K562 (cell line): ENCODE data around the gene C16orf74. TPM values are rescaled to one million over a fixed set of nuclear protein-coding genes. Genes with fewer than 3 reads are reported as not detected.

Source experiments
- ATAC-seq: fragments of 200-7000 bp; cut with Tn5 transposase; 3 replicates; pipeline ENCODE4 v1.9.1; 2020; ENCODE audit warnings: moderate library complexity
- BruUV-seq: library from RNA; stranded (reverse); fragments of 400-500 nt; replicated peaks from 2 replicates; lab custom pipeline; 2021; lab: Mats Ljungman, UMichigan
- CTCF ChIA-PET: fragments of 300-600 bp; formaldehyde crosslinking; extraction: SDS; loops from one replicate; lab custom pipeline; 2021; ENCODE audit warnings: low intra/inter-chr PET ratio; lab: Yijun Ruan, JAX
- POLR2A ChIA-PET: fragments of 300-600, 350-650 bp; sonication (Branson Sonifier 250); formaldehyde crosslinking; extraction: SDS; loops from one replicate; lab custom pipeline; 2021; ENCODE audit warnings: antibody characterized with exemption, inconsistent platforms; lab: Yijun Ruan, JAX
- DNase-seq, 4 experiments: peaks; one replicate each; pipeline versions ENCODE4 v3.0.0 to v3.0.0-alpha.2; 2011 to 2018; ENCODE audit warnings: low spot score in 3 of 4, mixed read lengths in 3 of 4; ENCODE audit errors: extremely low read depth in 1 of 4
- FAIRE-seq: peaks from 2 replicates; lab custom pipeline; 2011; peaks lifted over from hg19 to GRCh38; lab: Jason Lieb, UNC
- H2AFZ ChIP-seq: 2 replicates; pipeline ENCODE4 v1.6.0; 2011; ENCODE audit warnings: low read depth, low read length, control low read depth, inconsistent platforms
- H3K27ac ChIP-seq: fragments of 200-600 bp; 3 replicates; pipeline ENCODE4 v1.8.0; 2011; ENCODE audit warnings: low read depth, mild to moderate bottlenecking, control low read depth, inconsistent platforms, low read length, moderate library complexity, mixed read lengths; ENCODE audit errors: extremely low read depth
- H3K27me3 ChIP-seq, 2 experiments: fragments of 300-600 bp in 1 of 2; 2 replicates in 1 of 2; 3 replicates in 1 of 2; pipeline versions ENCODE4 v1.6.0 to v1.8.0; 2011; ENCODE audit warnings: inconsistent platforms in 2 of 2, low read length in 2 of 2, mild to moderate bottlenecking in 1 of 2, mixed read lengths in 1 of 2, moderate library complexity in 1 of 2; ENCODE audit not compliant: control insufficient read depth in 2 of 2, insufficient read depth in 2 of 2
- H3K36me3 ChIP-seq: fragments of 300-600 bp; 3 replicates; pipeline ENCODE4 v1.8.0; 2011; ENCODE audit warnings: mild to moderate bottlenecking, low read length, inconsistent platforms; ENCODE audit not compliant: control insufficient read depth, insufficient read depth
- H3K4me1 ChIP-seq, 2 experiments: fragments of 200-600 bp in 1 of 2; replicated peaks in 1 of 2; 2 replicates in 1 of 2; 3 replicates in 1 of 2; pipeline versions ENCODE4 v1.5.1 to v1.8.0; 2011; ENCODE audit warnings: inconsistent platforms in 2 of 2, low read length in 2 of 2, mild to moderate bottlenecking in 1 of 2, mixed read lengths in 1 of 2, moderate library complexity in 1 of 2; ENCODE audit not compliant: control insufficient read depth in 2 of 2, insufficient read depth in 2 of 2
- H3K4me2 ChIP-seq: 2 replicates; pipeline ENCODE4 v1.6.1; 2011; ENCODE audit warnings: low read length, control low read depth, inconsistent platforms, mixed read lengths; ENCODE audit not compliant: insufficient read depth
- H3K4me3 ChIP-seq: fragments of 200-600 bp; sonication (generic), shearing (Covaris generic); 2 replicates; pipeline ENCODE4 v1.5.1; 2016; ENCODE audit warnings: control low read depth, inconsistent platforms
- H3K79me2 ChIP-seq: fragments of 200-600 bp; 3 replicates; pipeline ENCODE4 v1.8.0; 2011; ENCODE audit warnings: low read length, inconsistent platforms; ENCODE audit not compliant: control insufficient read depth, insufficient read depth
- H3K9ac ChIP-seq, 2 experiments: 2 replicates each; pipeline versions ENCODE4 v1.6.0 to v1.6.1; 2011; ENCODE audit warnings: low read depth in 2 of 2, low read length in 2 of 2, control low read depth in 1 of 2, inconsistent platforms in 1 of 2, mild to moderate bottlenecking in 1 of 2, mixed read lengths in 1 of 2; ENCODE audit not compliant: insufficient read depth in 1 of 2
- H3K9me1 ChIP-seq: one replicate; pipeline ENCODE4 v1.6.0; 2011; ENCODE audit warnings: inconsistent platforms, mild to moderate bottlenecking, low read length, moderate library complexity; ENCODE audit not compliant: control insufficient read depth, insufficient read depth
- H3K9me3 ChIP-seq: replicated peaks from 2 replicates; pipeline ENCODE4 v1.5.1; 2011; ENCODE audit warnings: low read depth, low read length, inconsistent platforms; ENCODE audit not compliant: control insufficient read depth, insufficient read depth
- H4K20me1 ChIP-seq: replicated peaks from 2 replicates; pipeline ENCODE4 v1.6.1; 2011; ENCODE audit warnings: low read length, inconsistent platforms, mixed read lengths; ENCODE audit not compliant: control insufficient read depth, insufficient read depth
- ARHGAP35 ChIP-seq: fragments of 450-650 bp; IDR thresholded peaks from 2 replicates; pipeline ENCODE4 v1.6.1; 2018; ENCODE audit not compliant: partially characterized antibody
- GTF2F1 ChIP-seq: IDR thresholded peaks from 2 replicates; pipeline ENCODE4 v1.6.1; 2011; ENCODE audit warnings: low read depth, low read length, improper control_type of control experiment
- MNT ChIP-seq, 2 experiments: fragments of 450-650 bp; conservative IDR thresholded peaks; 2 replicates each; pipeline ENCODE4 v1.6.1; 2017; ENCODE audit warnings: mild to moderate bottlenecking in 2 of 2, moderate library complexity in 2 of 2
- PCBP1 ChIP-seq: fragments of 200-400 bp; formaldehyde crosslinking; IDR thresholded peaks from 2 replicates; pipeline ENCODE4 v1.6.1; 2018; ENCODE audit warnings: mild to moderate bottlenecking, low read depth, low read length; ENCODE audit not compliant: poor library complexity, severe bottlenecking
- SETDB1 ChIP-seq: IDR thresholded peaks from one replicate; pipeline ENCODE4 v1.6.1; 2012; ENCODE audit warnings: low read length, control low read depth, inconsistent platforms
- ZNF354B ChIP-seq: fragments of 250-450 bp; sonication (Bioruptor Pico); IDR thresholded peaks from 2 replicates; pipeline ENCODE4 v1.4.0; 2020
- ZNF57 ChIP-seq: fragments of 450-650 bp; formaldehyde crosslinking; IDR thresholded peaks from 2 replicates; pipeline ENCODE4 v1.4.0; 2020; ENCODE audit warnings: mild to moderate bottlenecking, moderate library complexity
- WGBS: fragments of 100-300 bp; shearing (Covaris generic); methylation state at CpG from one replicate; pipeline ENCODE4 v1.1.6; 2016; ENCODE audit warnings: low coverage, mixed read lengths; ENCODE audit not compliant: insufficient coverage; ENCODE audit errors: missing lambda C conversion rate; 5-methylcytosine and 5-hydroxymethylcytosine counted together
- in situ Hi-C: fragments of 300-500 bp; cut with MboI; formaldehyde crosslinking; loops from 4 replicates; pipeline ENCODE4 v1.15.0; 2018; ENCODE audit warnings: inconsistent platforms, mixed read lengths
- intact Hi-C: fragments of 100-400 bp; cut with micrococcal nuclease; formaldehyde crosslinking; loops from 2 replicates; pipeline ENCODE4 v1.14.2; 2022
- polyA plus RNA-seq, 8 experiments: library from polyadenylated mRNA; depleted of rRNA in 4 of 8; stranded (reverse) in 5 of 8; unstranded in 3 of 8; fragments of >200 nt; fragmentation: Nextera tagmentation in 2 of 8; fragmentation: Illumina TruSeq in 1 of 8; extraction: Ambion mirVana in 2 of 8; extraction: Trizol in 1 of 8; gene quantifications; 2 replicates each; pipeline versions ENCODE4 v1.2.1 to v1.2.3, GENCODE V29; 2011 to 2014; ENCODE audit warnings: inconsistent platforms in 1 of 8, missing spikeins in 1 of 8
- total RNA-seq, 7 experiments: library from RNA; depleted of rRNA in 6 of 7; stranded (reverse); fragments of >200 nt in 6 of 7; fragmentation: Illumina TruSeq in 2 of 7; extraction: Trizol in 2 of 7; gene quantifications; 2 replicates each; pipeline versions ENCODE4 v1.2.1 to v1.2.3, GENCODE V29; 2011 to 2021; ENCODE audit warnings: low replicate concordance in 1 of 7
- TF ChIP-seq, protein P1 (sequence below), 2 experiments: fragments of 250-450 bp in 1 of 2; fragments of 450-650 bp in 1 of 2; sonication (Bioruptor Pico) in 1 of 2; IDR thresholded peaks; 2 replicates each; pipeline versions ENCODE4 v1.6.1 to v1.8.0; 2016 to 2021; ENCODE audit warnings: mild to moderate bottlenecking in 2 of 2, moderate library complexity in 2 of 2, missing compliant biosample characterization in 1 of 2, missing genetic modification characterization in 1 of 2
- TF ChIP-seq, protein P2 (sequence below): fragments of 250-450 bp; sonication (Bioruptor Pico); IDR thresholded peaks from 2 replicates; pipeline ENCODE4 v1.8.0; 2021; ENCODE audit warnings: moderate library complexity, mild to moderate bottlenecking, inconsistent platforms

C16orf74 gene
- total and polyA plus RNA-seq, 9 of the 15 experiments (the other 6 are each of a cell fraction or from before 2014, with no cell fraction given), result not detected

GRCh38 chr16:85783441-85783840 lies 32.5 kb upstream of the C16orf74 start:
- no peak for TF ChIP-seq ZNF57 (CRISPR knock-in tag)
- TF ChIP-seq, protein P1, sequence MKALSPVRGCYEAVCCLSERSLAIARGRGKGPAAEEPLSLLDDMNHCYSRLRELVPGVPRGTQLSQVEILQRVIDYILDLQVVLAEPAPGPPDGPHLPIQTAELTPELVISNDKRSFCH (CRISPR knock-in tag; IDR thresholded peaks at IDR 0.05), result no peak
- TF ChIP-seq, protein P1 (tag; IDR thresholded peaks at IDR 0.05), result no peak
- DNase-seq, result no peak
- ATAC-seq, result no peak
- Histone ChIP-seq H3K27me3 (no peaks in the 10 kb centered on the region), H2AFZ (no peak overlapping the region), H3K9me1 (no peaks in the 10 kb centered on the region), H3K79me2 (peaks cover 4% of the 10 kb centered on the region; the same call in 1 of the 3 replicates), H3K27ac (no peak overlapping the region), H3K9ac (no peak overlapping the region), H3K4me3 (no peak overlapping the region), H3K9me3 (no peaks in the 10 kb centered on the region), H3K4me1 (no peaks in the 10 kb centered on the region), H3K36me3 (peaks cover 87% of the 10 kb centered on the region; the same call in 2 of the 3 replicates), H4K20me1 (peaks cover 6% of the 10 kb centered on the region; the same call in 1 of the 2 replicates), H3K4me2 (no peak overlapping the region)
- intact Hi-C loops (no loop called here), in situ Hi-C loops (no loop called here)
- BruUV-seq, result no TSS peak
- WGBS, result 91% methylated on average over 8 of the region's 8 CpGs
- ChIA-PET CTCF (no interaction called here), POLR2A (interaction anchor here (0.6 kb wide), 1 partner anchor 40 kb away, joined by 3 read pairs; no protein-coding TSS in a partner anchor)
- no peak for FAIRE-seq

DNA sequence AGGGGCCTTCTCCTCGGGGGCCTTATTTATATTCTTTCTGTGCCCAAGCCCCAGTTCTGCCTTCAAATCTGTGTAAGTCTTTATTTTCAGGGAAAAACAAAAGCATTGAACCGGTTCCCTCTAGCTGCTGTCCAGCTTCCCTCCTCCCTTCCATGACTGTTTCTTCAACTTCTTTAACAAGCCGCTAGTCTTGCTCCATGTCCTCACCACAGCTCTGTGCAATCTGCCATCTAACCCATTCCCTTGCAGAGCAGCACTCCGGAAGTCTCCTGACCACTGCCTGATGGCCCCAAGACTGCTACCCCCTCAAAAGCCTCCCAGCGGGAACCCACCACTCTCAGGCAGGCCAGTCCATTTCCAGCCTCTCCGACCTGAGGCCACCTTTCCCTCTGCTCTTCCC lies 31.6 kb upstream of the C16orf74 start:
- Histone ChIP-seq H2AFZ (no peak overlapping the region), H3K9me3 (no peaks in the 10 kb centered on the region), H3K79me2 (0 out of 3 replicates have a peak, but pooled peaks cover 4% of the 10 kb centered on the region), H3K4me1 (no peaks in the 10 kb centered on the region), H3K9ac (peak overlapping the region in 1 of 2 experiments; percentile 17; a peak in 1 of 4 replicates), H3K36me3 (peaks cover 86% of the 10 kb centered on the region; the same call in 2 of the 3 replicates), H4K20me1 (peaks cover 6% of the 10 kb centered on the region; the same call in 1 of the 2 replicates), H3K27ac (no peak overlapping the region), H3K9me1 (no peaks in the 10 kb centered on the region), H3K4me3 (no peak overlapping the region), H3K27me3 (no peaks in the 10 kb centered on the region), H3K4me2 (no peak overlapping the region)
- POLR2A ChIA-PET, result interaction anchor here (1.1 kb wide), 1 partner anchor 14 kb away, joined by 3 read pairs; no protein-coding TSS in a partner anchor
- DNase-seq (no peak), ATAC-seq (no peak), FAIRE-seq (no peak)
- intact Hi-C loops (no loop called here), in situ Hi-C loops (no loop called here)
- BruUV-seq, result no TSS peak
- WGBS, result 94% methylated on average over 6 of the region's 6 CpGs
- CTCF ChIA-PET, result no interaction called here
- TF ChIP-seq, protein P2, sequence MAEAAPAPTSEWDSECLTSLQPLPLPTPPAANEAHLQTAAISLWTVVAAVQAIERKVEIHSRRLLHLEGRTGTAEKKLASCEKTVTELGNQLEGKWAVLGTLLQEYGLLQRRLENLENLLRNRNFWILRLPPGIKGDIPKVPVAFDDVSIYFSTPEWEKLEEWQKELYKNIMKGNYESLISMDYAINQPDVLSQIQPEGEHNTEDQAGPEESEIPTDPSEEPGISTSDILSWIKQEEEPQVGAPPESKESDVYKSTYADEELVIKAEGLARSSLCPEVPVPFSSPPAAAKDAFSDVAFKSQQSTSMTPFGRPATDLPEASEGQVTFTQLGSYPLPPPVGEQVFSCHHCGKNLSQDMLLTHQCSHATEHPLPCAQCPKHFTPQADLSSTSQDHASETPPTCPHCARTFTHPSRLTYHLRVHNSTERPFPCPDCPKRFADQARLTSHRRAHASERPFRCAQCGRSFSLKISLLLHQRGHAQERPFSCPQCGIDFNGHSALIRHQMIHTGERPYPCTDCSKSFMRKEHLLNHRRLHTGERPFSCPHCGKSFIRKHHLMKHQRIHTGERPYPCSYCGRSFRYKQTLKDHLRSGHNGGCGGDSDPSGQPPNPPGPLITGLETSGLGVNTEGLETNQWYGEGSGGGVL (CRISPR knock-in tag), result no peak
- TF ChIP-seq ARHGAP35, result no peak
- TF ChIP-seq SETDB1, result no peak
- TF ChIP-seq PCBP1, result no peak
- no peak for TF ChIP-seq MNT (conservative IDR thresholded peaks at IDR 0.05)
- TF ChIP-seq GTF2F1, result no peak
- TF ChIP-seq ZNF354B (CRISPR knock-in tag), result no peak
